Activated naive CD4-positive, alpha-beta T cell treated with anti-CD3 and anti-CD28 coated beads, Interleukin-2, amount 50 U/mL, for 72 hours (primary cell): Measurements from ENCODE around the gene CTAGE1. TPM values are rescaled to one million over a fixed set of nuclear protein-coding genes. Genes with fewer than 3 reads are reported as not detected.
"Not testable (repeated sequence)": the region's sequence is repeated elsewhere in the genome, so short reads cannot be mapped to it uniquely, and the experiment has no call there.

Source experiments
- ATAC-seq, 2 donors: fragments of 150-1000 bp; cut with Tn5 transposase; 2 replicates each; pipeline ENCODE4 v1.10.0; 2021; ENCODE audit warnings: mild to moderate bottlenecking in 2 of 2, moderate library complexity in 2 of 2
- DNase-seq, 2 donors: peaks; one replicate each; pipeline ENCODE4 v3.0.0; 2021 to 2022; ENCODE audit warnings: low spot score in 2 of 2
- H3K27ac Mint-ChIP-seq, 2 donors: one replicate each; pipeline ENCODE4 v1.8.0; 2022; ENCODE audit warnings: mild to moderate bottlenecking in 2 of 2, mixed read lengths in 2 of 2
- H3K36me3 Mint-ChIP-seq, 2 donors: one replicate each; pipeline ENCODE4 v1.8.0; 2022; ENCODE audit warnings: mixed read lengths in 2 of 2
- H3K9me3 Mint-ChIP-seq, 2 donors: one replicate each; pipeline ENCODE4 v1.8.0; 2022; ENCODE audit warnings: mixed read lengths in 2 of 2
- total RNA-seq, 2 donors: library from RNA; stranded (reverse); gene quantifications; one replicate each; pipeline ENCODE4 v1.2.3, GENCODE V29; 2022

Gene CTAGE1, protein sequence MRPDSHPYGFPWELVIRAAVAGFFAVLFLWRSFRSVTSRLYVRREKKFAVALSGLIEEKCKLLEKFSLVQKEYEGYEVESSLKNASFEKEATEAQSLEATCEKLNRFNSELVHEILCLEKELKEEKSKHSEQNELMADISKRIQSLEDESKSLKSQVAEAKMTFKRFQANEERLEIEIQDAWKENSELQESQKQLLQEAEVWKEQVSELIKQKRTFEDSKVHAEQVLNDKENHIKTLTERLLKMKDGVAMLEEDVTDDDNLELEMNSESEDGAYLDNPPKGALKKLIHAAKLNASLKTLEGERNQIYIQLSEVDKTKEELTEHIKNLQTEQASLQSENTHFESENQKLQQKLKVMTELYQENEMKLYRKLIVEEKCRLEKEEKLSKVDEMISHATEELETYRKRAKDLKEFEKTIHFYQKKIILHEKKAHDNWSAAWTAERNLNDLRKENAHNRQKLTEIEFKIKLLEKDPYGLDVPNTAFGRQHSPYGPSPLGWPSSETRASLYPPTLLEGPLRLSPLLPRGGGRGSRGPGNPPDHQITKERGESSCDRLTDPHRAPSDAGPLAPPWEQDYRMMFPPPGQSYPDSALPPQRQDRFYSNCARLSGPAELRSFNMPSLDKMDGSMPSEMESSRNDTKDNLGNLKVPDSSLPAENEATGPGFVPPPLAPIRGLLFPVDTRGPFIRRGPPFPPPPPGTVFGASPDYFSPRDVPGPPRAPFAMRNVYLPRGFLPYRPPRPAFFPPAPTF
- total RNA-seq, result not detected

DNA sequence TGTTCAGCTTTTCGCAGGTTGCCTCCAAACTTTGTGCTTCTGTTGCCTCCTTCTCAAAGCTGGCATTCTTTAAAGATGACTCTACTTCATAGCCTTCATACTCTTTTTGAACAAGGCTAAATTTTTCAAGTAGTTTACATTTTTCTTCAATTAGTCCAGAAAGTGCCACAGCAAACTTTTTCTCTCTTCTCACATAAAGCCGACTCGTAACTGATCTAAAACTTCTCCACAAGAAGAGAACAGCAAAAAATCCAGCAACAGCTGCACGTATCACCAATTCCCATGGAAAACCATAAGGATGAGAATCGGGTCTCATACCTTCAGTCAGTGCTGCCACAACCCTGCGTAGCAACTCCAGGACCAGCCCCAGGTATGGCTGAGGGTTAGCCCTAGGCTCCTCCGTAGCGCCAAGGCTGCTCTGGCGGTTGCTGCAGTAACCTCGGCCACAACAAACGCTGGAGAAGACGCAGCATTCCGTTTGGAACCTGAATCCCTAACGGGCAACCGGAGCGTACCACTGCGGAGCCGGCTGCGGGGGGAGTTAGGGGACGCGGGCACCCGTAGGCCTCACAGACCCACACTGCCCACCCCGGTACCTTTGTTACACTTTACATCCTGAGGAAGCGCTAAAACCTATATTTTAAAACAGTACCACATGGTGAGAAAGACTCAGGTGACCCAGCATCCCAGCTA lies at the start of gene CTAGE1:
TSS of gene CTAGE1 (minus strand) at position 420 of the 693 bp plus-strand sequence. CDS start at position 316, 104 bp downstream.
- Mint-ChIP-seq H3K27ac (no peak within 1 kb of the TSS), H3K9me3 (peaks cover 16 to 19% of the 10 kb centered on the region in 2 donors), H3K36me3 (no peaks in the 10 kb centered on the region)
- DNase-seq, result no peak
- no peak for ATAC-seq

DNA sequence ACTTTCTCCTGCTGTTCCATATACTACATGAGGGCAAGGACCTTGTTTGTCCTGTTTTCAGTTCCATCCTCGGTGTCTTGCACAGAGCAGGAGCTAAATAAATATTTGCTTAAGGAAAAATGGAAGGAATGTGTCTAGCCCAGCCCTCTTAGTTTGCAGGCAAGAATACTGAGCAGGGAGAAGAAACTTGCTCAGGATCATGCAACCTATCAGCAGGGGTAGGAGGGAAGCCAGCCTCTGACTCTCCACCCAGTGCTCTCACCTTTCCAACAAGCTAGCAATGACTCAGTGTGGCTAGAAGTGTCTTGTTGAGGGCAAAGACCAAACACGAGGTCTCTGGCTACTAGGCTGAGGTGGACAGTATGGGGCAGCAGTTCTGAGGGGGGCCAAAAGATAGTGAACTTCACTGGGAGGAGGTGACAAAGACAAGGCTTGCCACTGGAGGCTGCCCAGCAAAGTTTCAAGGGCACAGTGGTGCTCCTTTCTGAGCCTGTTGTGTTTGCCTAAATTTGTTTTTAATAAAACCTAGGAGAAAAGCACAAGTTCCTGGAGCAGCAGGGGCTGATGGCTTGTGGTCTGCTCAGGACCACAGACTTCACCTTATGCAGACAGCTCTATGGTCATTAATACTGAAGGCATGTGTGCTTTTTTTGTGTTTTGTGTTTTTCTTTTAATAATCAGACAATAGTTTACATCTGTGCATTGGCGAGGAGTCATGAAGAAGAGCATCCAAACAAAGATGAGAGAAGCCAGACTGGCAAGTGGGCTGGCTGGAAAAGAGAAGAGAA lies 49.1 kb upstream of the CTAGE1 start:
- no peak overlapping the region for H3K27ac Mint-ChIP-seq
- DNase-seq (no peak), ATAC-seq (no peak)
- H3K9me3 Mint-ChIP-seq, result peaks cover 8 to 12% of the 10 kb centered on the region in 2 donors
- H3K36me3 Mint-ChIP-seq, result no peaks in the 10 kb centered on the region

DNA sequence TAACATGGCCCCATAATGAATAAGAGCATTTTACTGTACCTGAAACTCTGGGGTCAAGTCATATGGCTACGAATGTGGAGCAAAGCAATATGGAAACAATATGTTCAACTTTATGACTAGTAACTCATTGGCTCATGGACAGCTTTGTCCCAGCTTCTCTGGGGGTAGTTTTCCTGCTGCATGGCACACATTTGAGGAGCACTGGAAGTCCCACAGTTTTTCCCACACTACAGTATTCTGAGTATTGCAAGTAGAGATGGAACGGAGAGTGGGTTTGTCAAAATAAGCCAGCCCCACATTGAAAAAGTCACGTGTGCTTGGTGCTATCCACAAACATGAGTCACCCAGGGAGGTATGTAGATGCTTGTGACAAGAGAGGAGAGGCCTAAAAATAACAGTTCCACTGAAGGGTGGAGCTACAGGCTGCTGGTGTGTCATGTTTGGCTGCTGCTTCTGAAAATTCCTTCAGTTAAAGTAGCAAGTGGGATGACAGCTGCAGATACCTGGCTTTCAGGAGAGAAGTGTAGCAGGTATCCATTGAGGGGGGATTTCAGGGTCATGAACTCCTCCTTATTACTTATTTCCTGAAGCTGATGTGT lies 48.2 kb upstream of the CTAGE1 start:
- ATAC-seq, result peak in 1 of 2 donors; percentile 22
- peaks cover 8 to 12% of the 10 kb centered on the region in 2 donors for H3K9me3 Mint-ChIP-seq
- DNase-seq, result no peak
- H3K27ac Mint-ChIP-seq, result no peak overlapping the region
- H3K36me3 Mint-ChIP-seq, result no peaks in the 10 kb centered on the region

DNA sequence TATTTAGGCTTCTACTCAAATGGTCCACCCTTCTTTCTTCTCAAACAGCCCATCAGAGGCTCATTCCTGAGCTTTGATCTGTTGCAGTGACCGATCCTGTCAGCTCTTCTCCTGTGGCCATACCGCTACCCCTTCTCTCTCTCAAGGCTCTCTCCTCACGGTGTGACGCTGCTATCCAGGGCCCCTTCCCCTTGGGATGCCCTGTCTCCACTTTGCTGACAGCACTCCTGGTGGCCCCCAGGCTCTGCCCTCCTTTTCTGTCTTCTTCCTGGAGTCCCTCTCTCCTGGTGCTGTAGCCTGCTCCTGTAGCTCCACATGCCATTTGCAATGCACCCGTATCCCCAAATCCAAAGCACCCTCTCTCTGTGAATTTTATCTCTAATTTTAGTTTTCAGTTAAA lies 45.4 kb upstream of the CTAGE1 start:
- no peak for DNase-seq
- ATAC-seq, result no peak
- Mint-ChIP-seq H3K36me3 (no peaks in the 10 kb centered on the region), H3K9me3 (peaks cover 5 to 9% of the 10 kb centered on the region in 2 donors), H3K27ac (peak overlapping the region in 1 of 2 donors; percentile 45)

DNA sequence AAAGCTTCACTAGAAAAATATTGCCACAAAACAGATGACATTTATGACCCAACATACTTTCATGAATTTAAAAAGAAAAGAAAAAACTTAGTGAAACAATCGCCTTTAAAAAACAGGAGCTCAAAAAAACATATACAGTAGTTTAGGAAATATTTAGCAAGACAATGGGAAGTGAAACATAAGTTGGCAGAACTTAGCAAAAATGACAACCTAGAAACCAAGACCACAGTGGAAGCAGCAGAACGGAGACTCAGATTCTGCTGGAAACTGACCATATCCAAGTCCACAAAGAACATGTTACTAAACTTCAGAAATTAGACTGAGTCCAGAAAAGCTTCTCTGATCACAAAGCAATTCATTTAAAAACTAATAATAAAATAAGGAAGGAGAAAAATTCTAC lies 41.8 kb upstream of the CTAGE1 start:
- DNase-seq (no peak), ATAC-seq (no peak)
- Mint-ChIP-seq H3K36me3 (no peaks in the 10 kb centered on the region), H3K9me3 (peaks cover 0 to 5% of the 10 kb centered on the region in 2 donors), H3K27ac (no peak overlapping the region)

DNA sequence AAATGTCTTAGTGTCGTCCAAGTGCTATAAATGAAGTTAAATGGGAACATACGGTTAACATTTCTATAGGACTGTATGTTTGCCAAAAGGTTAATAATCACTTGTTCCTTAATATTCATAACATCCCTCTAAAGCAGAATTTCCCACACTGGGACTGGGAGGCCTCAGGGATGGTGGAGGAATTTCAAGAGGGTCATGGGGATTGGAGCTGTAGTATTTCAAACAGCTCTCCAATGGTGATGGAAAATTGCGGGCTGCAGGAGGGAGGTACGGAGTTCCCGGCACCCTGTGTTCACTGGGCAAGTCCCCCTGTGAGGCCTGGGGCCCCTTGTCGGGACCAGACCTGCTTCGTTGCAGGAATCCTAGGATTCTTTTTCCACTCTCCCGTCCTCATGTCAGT lies 39.8 kb upstream of the CTAGE1 start:
- no peak for ATAC-seq
- Mint-ChIP-seq H3K9me3 (no peaks in the 10 kb centered on the region), H3K36me3 (no peaks in the 10 kb centered on the region), H3K27ac (no peak overlapping the region)
- no peak for DNase-seq

DNA sequence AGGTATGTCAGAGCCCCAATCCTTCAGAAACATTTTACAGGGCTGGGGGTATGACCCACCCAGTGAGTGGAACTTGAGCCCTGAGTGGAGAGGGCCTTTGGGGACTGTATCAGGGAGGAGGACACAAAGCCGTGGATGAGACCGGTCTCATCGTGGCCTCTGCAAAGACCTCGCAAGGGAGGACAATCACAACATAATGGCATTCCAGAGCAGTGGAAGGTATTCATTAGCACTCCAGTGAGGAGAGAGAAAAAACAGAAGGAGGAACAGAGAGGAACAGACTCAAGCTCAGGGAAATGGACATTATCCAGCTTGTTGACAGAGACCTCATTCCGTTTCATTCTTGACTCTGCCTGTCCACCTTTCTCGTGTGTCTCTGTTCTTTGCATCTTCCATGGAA lies 38.8 kb upstream of the CTAGE1 start:
- no peak overlapping the region for H3K27ac Mint-ChIP-seq
- DNase-seq, result no peak
- H3K36me3 Mint-ChIP-seq, result no peaks in the 10 kb centered on the region
- H3K9me3 Mint-ChIP-seq, result no peaks in the 10 kb centered on the region
- ATAC-seq, result no peak

DNA sequence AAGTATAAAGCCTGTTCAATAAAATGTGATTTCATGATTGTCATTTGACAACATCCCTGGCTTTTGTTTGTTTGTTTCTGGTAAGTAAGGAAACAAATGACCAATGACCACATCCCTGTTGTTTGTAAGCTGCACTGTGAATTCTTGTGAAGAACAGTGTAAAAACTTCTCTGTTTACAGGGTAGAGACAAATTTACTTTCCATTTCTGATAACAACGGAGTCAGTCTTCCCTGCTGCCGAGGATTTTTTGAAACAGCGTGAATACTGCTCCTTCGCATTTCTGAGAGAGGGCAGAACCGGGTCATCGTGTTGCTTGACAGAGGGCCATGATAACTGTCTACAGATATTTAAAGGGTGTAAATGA lies 38.4 kb upstream of the CTAGE1 start:
- H3K27ac Mint-ChIP-seq, result no peak overlapping the region
- no peak for DNase-seq
- ATAC-seq, result no peak
- H3K9me3 Mint-ChIP-seq, result no peaks in the 10 kb centered on the region
- H3K36me3 Mint-ChIP-seq, result no peaks in the 10 kb centered on the region

DNA sequence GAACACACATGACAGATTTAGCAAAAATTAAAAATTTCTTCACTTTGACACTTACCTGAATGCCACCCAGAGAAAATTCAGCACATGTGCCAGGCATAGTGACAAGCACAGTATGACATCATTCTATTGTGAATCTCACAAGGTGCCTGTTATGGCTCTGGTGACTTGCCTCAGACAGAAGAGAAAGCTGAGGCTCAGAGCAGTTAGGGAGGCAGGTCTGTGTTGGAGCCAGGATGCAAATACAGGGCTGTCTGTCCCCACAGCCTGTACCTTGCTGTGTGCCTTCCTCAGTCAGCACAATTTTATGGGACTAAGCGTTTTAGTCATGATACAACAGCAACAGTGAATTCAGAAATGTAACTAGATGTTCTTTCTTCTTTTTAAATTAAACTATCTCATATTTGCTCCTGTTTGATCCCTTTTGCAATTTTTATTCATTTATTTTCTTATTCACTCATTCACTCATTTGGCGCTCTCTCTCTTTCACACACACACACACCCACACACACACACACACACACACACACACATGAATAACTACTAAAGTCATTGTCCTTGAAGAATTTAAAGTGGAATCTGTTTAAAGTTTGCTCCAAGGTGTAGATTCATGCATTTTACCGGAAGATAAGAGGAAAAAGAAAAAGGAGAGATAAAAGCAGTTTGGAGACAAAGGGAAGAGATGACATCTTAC lies 37.9 kb upstream of the CTAGE1 start:
- ATAC-seq (no peak), DNase-seq (no peak)
- Mint-ChIP-seq H3K9me3 (peaks cover 0 to 4% of the 10 kb centered on the region in 2 donors), H3K27ac (no peak overlapping the region), H3K36me3 (no peaks in the 10 kb centered on the region)

DNA sequence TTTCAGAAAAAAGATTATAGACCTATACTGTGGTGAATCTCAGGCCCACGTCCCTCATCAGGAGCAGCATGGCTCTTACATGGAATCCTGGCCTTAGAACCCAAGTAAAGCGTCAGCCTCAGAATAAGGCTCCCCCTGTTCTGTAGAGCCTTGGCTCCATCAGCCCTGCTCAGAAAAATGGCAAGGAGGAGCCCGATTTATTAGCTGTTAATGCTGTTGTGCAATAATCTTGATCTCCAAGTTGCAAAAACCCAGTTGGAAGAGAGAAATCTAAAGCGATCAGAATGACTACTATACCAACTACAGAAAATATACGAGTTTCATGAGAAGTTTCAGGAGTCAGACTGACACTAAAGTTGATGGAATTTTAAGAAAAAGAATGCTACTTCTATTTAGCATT lies 35.6 kb upstream of the CTAGE1 start:
- H3K9me3 Mint-ChIP-seq, result peaks cover 11% of the 10 kb centered on the region in 2 donors
- ATAC-seq (no peak), DNase-seq (no peak)

DNA sequence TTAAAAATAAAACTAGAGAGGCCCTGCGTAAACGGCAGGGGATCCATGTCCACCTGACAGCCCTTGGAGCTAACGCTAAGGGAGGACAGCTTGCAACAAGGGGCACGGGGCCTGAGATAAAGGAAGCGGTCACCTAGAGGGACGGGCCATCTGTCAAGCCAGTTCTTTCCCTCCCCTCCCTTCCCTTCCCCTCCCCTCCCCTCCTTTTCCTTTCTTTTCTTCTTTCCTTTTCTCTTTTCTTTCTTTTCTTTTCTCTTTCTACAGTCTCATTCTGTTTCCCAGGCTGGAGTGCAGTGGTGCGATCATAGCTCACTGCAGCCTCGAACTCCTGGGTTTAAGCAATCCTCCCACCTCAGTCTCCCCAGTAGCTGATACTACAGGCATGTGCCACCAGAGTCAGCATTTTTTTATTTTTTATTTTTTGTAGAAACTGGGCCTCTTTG lies 34.5 kb upstream of the CTAGE1 start:
- H3K9me3 Mint-ChIP-seq, result peaks cover 11% of the 10 kb centered on the region in 2 donors
- DNase-seq (no peak), ATAC-seq (no peak)
- no peak overlapping the region for H3K27ac Mint-ChIP-seq
- H3K36me3 Mint-ChIP-seq, result peaks cover 0 to 4% of the 10 kb centered on the region in 2 donors

More for the DNA sequence above, 35.6 kb upstream of the CTAGE1 start:
- Mint-ChIP-seq H3K27ac (no peak overlapping the region), H3K36me3 (peaks cover 0 to 4% of the 10 kb centered on the region in 2 donors)

DNA sequence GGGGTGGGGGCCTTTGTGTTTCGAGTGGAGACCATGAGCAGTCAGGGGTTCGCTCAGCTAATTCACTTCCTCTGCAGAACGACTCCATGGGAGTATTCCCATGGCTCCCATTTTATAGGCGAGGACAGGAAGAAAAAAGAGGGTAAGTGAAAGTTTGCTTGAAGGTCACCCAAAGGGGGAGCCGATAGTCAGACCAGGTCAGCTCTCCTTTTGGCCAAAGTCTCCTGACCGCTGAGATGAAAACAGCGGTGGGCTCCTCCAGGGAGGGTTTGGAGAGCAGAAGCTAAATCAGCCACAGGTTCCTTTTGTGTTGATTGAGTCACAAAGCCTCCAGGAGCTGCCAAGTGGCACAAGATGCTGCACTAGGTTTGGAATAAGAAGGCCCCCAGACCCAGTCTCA lies 34.1 kb upstream of the CTAGE1 start:
- ATAC-seq, result no peak
- DNase-seq, result no peak
- H3K36me3 Mint-ChIP-seq, result peaks cover 0 to 4% of the 10 kb centered on the region in 2 donors
- H3K9me3 Mint-ChIP-seq, result peaks cover 11% of the 10 kb centered on the region in 2 donors
- no peak overlapping the region for H3K27ac Mint-ChIP-seq

DNA sequence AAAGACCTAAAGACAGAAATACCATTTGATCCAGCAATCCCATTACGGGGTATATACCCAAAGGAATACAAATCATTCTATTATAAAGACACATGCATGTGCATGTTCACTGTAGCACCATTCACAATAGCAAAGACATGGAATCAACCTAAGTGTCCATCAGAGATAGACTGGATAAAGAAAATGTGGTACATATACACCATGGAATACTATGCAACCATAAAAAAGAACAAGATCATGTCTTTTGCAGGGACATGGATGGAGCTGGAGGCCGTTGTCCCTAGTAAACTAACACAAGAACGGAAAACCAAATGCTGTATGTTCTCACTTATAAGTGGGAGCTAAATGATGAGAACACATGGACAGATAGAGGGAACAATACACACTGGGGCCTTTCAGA lies 33.1 kb upstream of the CTAGE1 start:
- H3K27ac Mint-ChIP-seq, ATAC-seq, H3K36me3 Mint-ChIP-seq, DNase-seq: not testable (repeated sequence)
- H3K9me3 Mint-ChIP-seq, result peaks cover 11% of the 10 kb centered on the region in 2 donors

DNA sequence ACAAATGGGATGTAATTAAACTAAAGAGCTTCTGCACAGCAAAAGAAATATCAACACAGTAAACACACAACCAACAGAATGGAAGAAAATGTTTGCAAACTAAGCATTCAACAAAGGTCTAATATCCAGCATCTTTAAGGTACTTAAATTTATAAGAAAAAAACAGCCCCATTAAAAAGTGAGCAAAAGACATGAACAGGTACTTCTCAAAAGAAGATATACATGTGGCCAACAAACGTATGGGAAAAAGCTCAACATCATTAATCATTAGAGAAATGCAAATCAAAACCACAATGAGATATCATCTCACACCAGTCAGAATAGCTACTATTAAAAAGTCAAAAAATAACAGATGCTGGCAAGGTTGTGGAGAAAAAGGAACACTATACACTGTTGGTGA lies 32.6 kb upstream of the CTAGE1 start:
- DNase-seq, H3K36me3 Mint-ChIP-seq, H3K27ac Mint-ChIP-seq, ATAC-seq: not testable (repeated sequence)
- peaks cover 11% of the 10 kb centered on the region in 2 donors for H3K9me3 Mint-ChIP-seq

DNA sequence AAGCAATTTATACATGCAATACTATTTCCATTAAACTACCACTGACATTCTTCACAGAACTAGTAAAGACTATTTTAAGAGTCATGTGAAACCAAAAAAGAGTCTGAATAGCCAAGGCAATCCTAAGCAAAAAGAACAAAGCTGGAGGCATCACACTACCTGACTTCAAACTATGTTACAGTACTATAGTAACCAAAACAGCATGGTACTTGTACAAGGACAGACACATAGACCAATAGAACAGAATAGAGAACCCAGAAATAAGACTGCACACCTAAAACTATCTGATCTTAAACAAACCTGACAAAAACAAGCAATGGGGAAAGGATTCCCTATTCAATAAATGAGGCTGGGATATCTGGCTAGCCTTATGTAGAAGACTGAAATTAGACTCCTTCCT lies 32.0 kb upstream of the CTAGE1 start:
- peaks cover 11% of the 10 kb centered on the region in 2 donors for H3K9me3 Mint-ChIP-seq
- not testable (repeated sequence) for H3K27ac Mint-ChIP-seq, ATAC-seq, H3K36me3 Mint-ChIP-seq, DNase-seq
